Right lobe of liver (tissue), 6 donors: ENCODE data around the gene PLXNA2. TPM values are rescaled to one million over a fixed set of nuclear protein-coding genes. Genes with fewer than 3 reads are reported as not detected.

ENCODE experiments used
- ATAC-seq, 4 donors: fragments of 200-7000 bp; cut with Tn5 transposase; one replicate each; pipeline ENCODE4 v1.9.1; 2020; ENCODE audit warnings: mild to moderate bottlenecking in 4 of 4, moderate library complexity in 4 of 4
- DNase-seq, 3 donors: peaks; one replicate each; pipeline ENCODE4 v3.0.0-alpha.2; 2020
- H3K27ac ChIP-seq, 3 donors: fragments of 200-600 bp; one replicate each; pipeline ENCODE4 v1.8.0; 2022
- H3K27me3 ChIP-seq, 2 donors: fragments of 200-600 bp; one replicate each; pipeline ENCODE4 v1.8.0; 2022
- H3K36me3 ChIP-seq, 4 donors: fragments of 200-600 bp; sonication (generic) in 1 of 4; one replicate each; pipeline versions ENCODE4 v1.5.1 to v1.8.0; 2017 to 2022; ENCODE audit warnings: control low read depth in 1 of 4
- H3K4me1 ChIP-seq, 4 donors: fragments of 200-600 bp; sonication (generic) in 1 of 4; one replicate each; pipeline versions ENCODE4 v1.5.1 to v1.8.0; 2017 to 2022; ENCODE audit warnings: control low read depth in 1 of 4
- H3K4me3 ChIP-seq, 3 donors: fragments of 200-600 bp; one replicate each; pipeline ENCODE4 v1.8.0; 2022
- H3K9me3 ChIP-seq, 4 donors: fragments of 200-600 bp; sonication (generic) in 1 of 4; one replicate each; pipeline versions ENCODE4 v1.5.1 to v1.8.0; 2017 to 2022; ENCODE audit warnings: control low read depth in 1 of 4
- POLR2A ChIP-seq: fragments of 450-650 bp; IDR thresholded peaks from one replicate; pipeline ENCODE4 v1.6.1; 2017; ENCODE audit warnings: antibody characterized with exemption, mild to moderate bottlenecking
- WGBS: methylation state at CpG from one replicate; pipeline ENCODE4 v1.1.6; 2018; ENCODE audit warnings: low coverage, low lambda C conversion rate; ENCODE audit not compliant: insufficient coverage; ENCODE audit errors: missing lambda C conversion rate; 5-methylcytosine and 5-hydroxymethylcytosine counted together
- intact Hi-C, 2 donors: fragments of 100-400 bp; cut with DNase I; formaldehyde crosslinking; loops; one replicate each; pipeline versions ENCODE4 v1.11.2 to v1.14.1; 2022
- total RNA-seq, 6 experiments: library from RNA; depleted of rRNA in 2 of 6; stranded (reverse); fragments of >200 nt in 2 of 6; fragmentation: NEBNext Ultra II Directional in 3 of 6; extraction: Animal tissue kit (Norgen Biotek cat#: 25700) in 3 of 6; gene quantifications; one replicate each; pipeline versions ENCODE4 v1.1.0 to v1.2.4, GENCODE V29; 2016 to 2023
- TF ChIP-seq, protein P1 (sequence below), 4 donors: fragments of 200-600 bp in 3 of 4; fragments of 450-650 bp in 1 of 4; IDR thresholded peaks; one replicate each; pipeline versions ENCODE4 v1.5.1 to v1.8.0; 2016 to 2022; ENCODE audit warnings: antibody characterized with exemption in 4 of 4, mild to moderate bottlenecking in 2 of 4
- donor health status: DM: no; HTN: yes; CAD: no.
- donor health status: DM: no; HTN: no; CAD: no.
- donor health status: DM: no; HTN: no; CAD: no.
- donor health status: DM: no; HTN: yes; CAD: no.
- donor health status: DM: no; HTN: yes; CAD: no.

Gene PLXNA2
- total RNA-seq, 6 experiments from 2014 or later: 5.6 to 20.8 (median 9.3) TPM

DNA sequence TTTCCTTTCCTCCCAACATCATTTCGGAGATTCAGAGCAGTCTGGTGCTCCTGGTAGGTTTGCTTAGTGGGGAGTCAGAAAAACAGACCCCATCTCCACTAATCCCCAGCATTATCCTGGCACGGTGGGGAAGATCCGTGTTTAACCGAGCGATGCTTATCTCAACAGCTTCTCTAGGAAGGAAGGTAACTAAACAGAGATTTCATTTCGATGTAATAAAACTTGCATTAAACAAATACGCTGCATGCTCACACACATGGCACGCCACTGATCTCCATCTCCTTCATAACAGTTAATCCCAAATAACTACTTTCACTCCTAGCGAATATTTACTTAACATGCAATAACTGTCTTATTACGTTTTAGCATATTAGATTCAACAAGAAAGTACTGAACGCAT, 188.6 kb downstream of the PLXNA2 start:
- intact Hi-C loops: no loop called here
- Histone ChIP-seq H3K27ac (no peak overlapping the region), H3K36me3 (peaks cover 0 to 4% (median 2%) of the 10 kb centered on the region in 4 donors), H3K4me1 (peaks cover 0 to 14% (median 9%) of the 10 kb centered on the region in 4 donors), H3K27me3 (no peaks in the 10 kb centered on the region), H3K4me3 (no peak overlapping the region), H3K9me3 (no peaks in the 10 kb centered on the region)
- WGBS: 85% methylated on average over 11 of the region's 11 CpGs
- DNase-seq: no peak
- ATAC-seq: no peak
- TF ChIP-seq POLR2A: no peak
- TF ChIP-seq, protein P1, sequence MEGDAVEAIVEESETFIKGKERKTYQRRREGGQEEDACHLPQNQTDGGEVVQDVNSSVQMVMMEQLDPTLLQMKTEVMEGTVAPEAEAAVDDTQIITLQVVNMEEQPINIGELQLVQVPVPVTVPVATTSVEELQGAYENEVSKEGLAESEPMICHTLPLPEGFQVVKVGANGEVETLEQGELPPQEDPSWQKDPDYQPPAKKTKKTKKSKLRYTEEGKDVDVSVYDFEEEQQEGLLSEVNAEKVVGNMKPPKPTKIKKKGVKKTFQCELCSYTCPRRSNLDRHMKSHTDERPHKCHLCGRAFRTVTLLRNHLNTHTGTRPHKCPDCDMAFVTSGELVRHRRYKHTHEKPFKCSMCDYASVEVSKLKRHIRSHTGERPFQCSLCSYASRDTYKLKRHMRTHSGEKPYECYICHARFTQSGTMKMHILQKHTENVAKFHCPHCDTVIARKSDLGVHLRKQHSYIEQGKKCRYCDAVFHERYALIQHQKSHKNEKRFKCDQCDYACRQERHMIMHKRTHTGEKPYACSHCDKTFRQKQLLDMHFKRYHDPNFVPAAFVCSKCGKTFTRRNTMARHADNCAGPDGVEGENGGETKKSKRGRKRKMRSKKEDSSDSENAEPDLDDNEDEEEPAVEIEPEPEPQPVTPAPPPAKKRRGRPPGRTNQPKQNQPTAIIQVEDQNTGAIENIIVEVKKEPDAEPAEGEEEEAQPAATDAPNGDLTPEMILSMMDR (IDR thresholded peaks at IDR 0.05): no peak

DNA sequence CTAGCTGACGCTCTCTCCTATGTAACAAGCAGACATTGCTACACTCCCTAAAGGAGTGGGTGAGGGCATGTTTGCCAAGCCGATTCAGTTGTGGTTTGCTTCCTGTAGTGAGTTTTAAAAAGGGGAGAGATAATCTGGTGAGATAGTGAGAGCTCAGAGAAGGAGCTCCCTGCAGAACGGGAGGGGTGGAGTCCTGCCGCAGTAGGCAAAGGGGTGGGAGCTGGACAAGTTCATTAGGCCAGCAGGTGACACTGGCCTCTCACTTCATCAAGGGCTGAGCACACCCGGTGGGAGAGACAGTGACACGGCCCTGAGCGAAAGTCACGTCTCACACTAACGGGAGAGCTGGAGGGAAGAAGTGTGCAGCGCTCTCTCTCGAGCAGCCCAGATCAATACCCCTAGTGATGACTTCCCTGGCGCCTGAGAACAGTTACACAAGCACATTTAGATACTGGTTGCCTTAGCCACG, 189.2 kb downstream of the PLXNA2 start:
- no peak for ATAC-seq
- Histone ChIP-seq H3K4me1 (peaks cover 0 to 13% (median 8%) of the 10 kb centered on the region in 4 donors), H3K4me3 (no peak overlapping the region), H3K27ac (no peak overlapping the region), H3K9me3 (no peaks in the 10 kb centered on the region), H3K36me3 (peaks cover 0 to 4% (median 2%) of the 10 kb centered on the region in 4 donors), H3K27me3 (no peaks in the 10 kb centered on the region)
- intact Hi-C loops: no loop called here
- no peak for DNase-seq
- no peak for TF ChIP-seq POLR2A
- TF ChIP-seq, protein P1 (IDR thresholded peaks at IDR 0.05): no peak
- WGBS: 76% methylated on average over 12 of the region's 13 CpGs

DNA sequence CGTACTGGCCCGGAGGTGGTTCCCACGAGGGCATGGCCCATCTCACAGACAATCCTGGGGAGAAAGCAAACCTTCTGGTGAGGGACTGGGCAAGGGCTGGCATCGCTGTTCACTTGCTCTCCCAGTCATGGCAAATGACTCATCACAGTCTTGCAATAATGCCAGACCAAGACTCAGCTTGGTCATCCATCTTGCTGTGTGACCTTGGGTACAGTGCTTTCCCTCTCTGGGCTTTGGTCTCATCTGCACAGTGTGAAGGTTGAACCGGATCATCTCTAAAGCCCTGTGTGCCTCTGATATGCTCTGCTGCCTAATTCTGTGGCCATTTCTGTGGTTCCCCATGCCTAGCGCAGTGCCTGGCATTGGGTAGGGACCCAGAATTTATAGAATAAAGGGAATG, 189.7 kb downstream of the PLXNA2 start:
- H3K4me3 ChIP-seq: no peak overlapping the region
- WGBS: 71% methylated on average over 1 of the region's 6 CpGs
- intact Hi-C loops: no loop called here
- H3K4me1 ChIP-seq: peaks cover 0 to 9% (median 6%) of the 10 kb centered on the region in 4 donors
- peaks cover 0 to 4% (median 2%) of the 10 kb centered on the region in 4 donors for H3K36me3 ChIP-seq
- no peaks in the 10 kb centered on the region for H3K27me3 ChIP-seq
- no peak for ATAC-seq
- H3K9me3 ChIP-seq: no peaks in the 10 kb centered on the region
- no peak overlapping the region for H3K27ac ChIP-seq
- no peak for DNase-seq
- TF ChIP-seq, protein P1 (IDR thresholded peaks at IDR 0.05): no peak
- TF ChIP-seq POLR2A: no peak

DNA sequence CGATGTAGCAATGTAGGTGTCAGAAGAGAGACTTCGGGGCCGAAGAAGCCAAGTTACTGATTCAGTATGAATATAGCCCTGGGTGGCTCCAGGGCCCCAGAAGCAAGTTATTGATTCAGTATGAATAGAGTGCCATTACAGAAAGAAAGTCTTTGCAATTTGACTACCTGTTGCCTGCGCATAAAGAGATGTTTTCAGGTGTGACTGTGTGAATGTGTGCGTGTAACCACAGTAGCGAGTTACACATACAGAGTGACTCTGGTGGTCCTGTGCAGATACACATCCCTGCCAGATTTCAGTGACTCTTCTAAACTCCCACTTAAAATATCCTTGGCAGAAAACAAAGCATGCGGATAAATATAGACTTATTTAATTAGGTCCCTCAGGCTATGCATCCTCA, 190.5 kb downstream of the PLXNA2 start:
- intact Hi-C loops: no loop called here
- Histone ChIP-seq H3K4me1 (peaks cover 0 to under 1% (median 0%) of the 10 kb centered on the region in 4 donors), H3K27me3 (no peaks in the 10 kb centered on the region), H3K4me3 (no peak overlapping the region), H3K27ac (no peak overlapping the region), H3K9me3 (no peaks in the 10 kb centered on the region), H3K36me3 (peaks cover 0 to 4% (median 2%) of the 10 kb centered on the region in 4 donors)
- no peak for DNase-seq
- no peak for ATAC-seq
- TF ChIP-seq POLR2A: no peak
- TF ChIP-seq, protein P1 (IDR thresholded peaks at IDR 0.05): no peak
- 94% methylated on average over 7 of the region's 7 CpGs for WGBS
